K562 (cell line): ENCODE measurements around the gene MLN. TPM values are rescaled to one million over a fixed set of nuclear protein-coding genes. Genes with fewer than 3 reads are reported as not detected.

Experiments
- ASH1L ChIP-seq: fragments of 450-650 bp; IDR thresholded peaks from 2 replicates; pipeline ENCODE4 v1.6.1; 2018; ENCODE audit warnings: borderline replicate concordance, mild to moderate bottlenecking, low read depth; ENCODE audit not compliant: partially characterized antibody
- BRCA1 ChIP-seq, 2 experiments: fragments of 450-650 bp in 1 of 2; sonication (generic) in 1 of 2; formaldehyde crosslinking in 1 of 2; IDR thresholded peaks; 2 replicates each; pipeline versions ENCODE4 v1.5.0 to v1.6.1; 2017 to 2020; ENCODE audit warnings: mild to moderate bottlenecking in 1 of 2, missing genetic modification reagents in 1 of 2
- BRD9 ChIP-seq: fragments of 450-650 bp; IDR thresholded peaks from 2 replicates; pipeline ENCODE4 v1.6.1; 2018; ENCODE audit warnings: low read depth; ENCODE audit not compliant: partially characterized antibody
- DACH1 ChIP-seq: fragments of 450-650 bp; IDR thresholded peaks from 2 replicates; pipeline ENCODE4 v1.6.1; 2018; ENCODE audit not compliant: partially characterized antibody
- FOXA1 ChIP-seq: fragments of 450-650 bp; IDR thresholded peaks from 2 replicates; pipeline ENCODE4 v1.6.1; 2016; ENCODE audit warnings: mild to moderate bottlenecking, borderline replicate concordance
- FUS ChIP-seq: fragments of 200-400 bp; formaldehyde crosslinking; optimal IDR thresholded peaks from 2 replicates; pipeline ENCODE3; 2017; ENCODE audit warnings: low read depth, low read length
- KHSRP ChIP-seq: fragments of 450-650 bp; IDR thresholded peaks from 2 replicates; pipeline ENCODE4 v1.6.1; 2017
- KLF13 ChIP-seq: fragments of 450-650 bp; IDR thresholded peaks from 2 replicates; pipeline ENCODE4 v1.6.1; 2016; ENCODE audit warnings: missing genetic modification characterization, low read depth, mild to moderate bottlenecking, missing compliant biosample characterization, moderate library complexity, borderline replicate concordance
- NFIX ChIP-seq: fragments of 250-450 bp; sonication (Bioruptor Pico); IDR thresholded peaks from 2 replicates; pipeline ENCODE4 v1.4.0; 2020; ENCODE audit warnings: low read depth, mild to moderate bottlenecking, moderate library complexity
- PYGO2 ChIP-seq: fragments of 450-650 bp; IDR thresholded peaks from 2 replicates; pipeline ENCODE4 v1.6.1; 2016; ENCODE audit warnings: mild to moderate bottlenecking, missing genetic modification characterization, moderate library complexity, missing compliant biosample characterization
- RBBP5 ChIP-seq: fragments of 200-600 bp; sonication (generic); IDR thresholded peaks from 2 replicates; pipeline ENCODE4 v1.6.1; 2012; ENCODE audit warnings: borderline replicate concordance, mild to moderate bottlenecking, low read length, control low read depth, inconsistent platforms; ENCODE audit not compliant: insufficient read depth, poor library complexity, severe bottlenecking
- SIX5 ChIP-seq, 2 experiments: IDR thresholded peaks; 2 replicates each; pipeline ENCODE4 v1.6.1; 2011; ENCODE audit warnings: low read length in 2 of 2, borderline replicate concordance in 1 of 2, low read depth in 1 of 2, mild to moderate bottlenecking in 1 of 2, moderate library complexity in 1 of 2; ENCODE audit not compliant: insufficient read depth in 1 of 2
- SMARCA5 ChIP-seq: fragments of 450-650 bp; IDR thresholded peaks from 2 replicates; pipeline ENCODE4 v1.6.1; 2016
- TOE1 ChIP-seq, 2 experiments: fragments of 450-650 bp in 1 of 2; sonication (generic) in 1 of 2; formaldehyde crosslinking in 1 of 2; IDR thresholded peaks; 2 replicates each; pipeline versions ENCODE4 v1.7.1 to v1.8.0; 2016 to 2022; ENCODE audit warnings: borderline replicate concordance in 2 of 2, mild to moderate bottlenecking in 2 of 2, antibody characterized with exemption in 1 of 2, inconsistent platforms in 1 of 2, low read depth in 1 of 2, missing genetic modification reagents in 1 of 2, moderate library complexity in 1 of 2
- ZC3H11A ChIP-seq: IDR thresholded peaks from 2 replicates; pipeline ENCODE4 v1.6.1; 2012; ENCODE audit warnings: low read depth, low read length, improper control_type of control experiment
- ZNF134 ChIP-seq: fragments of 250-450 bp; sonication (Bioruptor Pico); conservative IDR thresholded peaks from 2 replicates; pipeline ENCODE4 v1.4.0; 2020
- polyA plus RNA-seq, 8 experiments: library from polyadenylated mRNA; depleted of rRNA in 4 of 8; stranded (reverse) in 5 of 8; unstranded in 3 of 8; fragments of >200 nt; fragmentation: Nextera tagmentation in 2 of 8; fragmentation: Illumina TruSeq in 1 of 8; extraction: Ambion mirVana in 2 of 8; extraction: Trizol in 1 of 8; gene quantifications; 2 replicates each; pipeline versions ENCODE4 v1.2.1 to v1.2.3, GENCODE V29; 2011 to 2014; ENCODE audit warnings: inconsistent platforms in 1 of 8, missing spikeins in 1 of 8
- total RNA-seq, 7 experiments: library from RNA; depleted of rRNA in 6 of 7; stranded (reverse); fragments of >200 nt in 6 of 7; fragmentation: Illumina TruSeq in 2 of 7; extraction: Trizol in 2 of 7; gene quantifications; 2 replicates each; pipeline versions ENCODE4 v1.2.1 to v1.2.3, GENCODE V29; 2011 to 2021; ENCODE audit warnings: low replicate concordance in 1 of 7
- TF ChIP-seq, protein P1 (sequence below), 2 experiments: IDR thresholded peaks in 1 of 2; conservative IDR thresholded peaks in 1 of 2; 2 replicates each; pipeline ENCODE4 v1.6.1; 2016; ENCODE audit warnings: low read depth in 2 of 2, mild to moderate bottlenecking in 1 of 2, missing compliant biosample characterization in 1 of 2, missing genetic modification characterization in 1 of 2, moderate library complexity in 1 of 2
- TF ChIP-seq, protein P2 (sequence below): fragments of 250-450 bp; sonication (Bioruptor Pico); IDR thresholded peaks from 2 replicates; pipeline ENCODE4 v1.8.0; 2022; ENCODE audit warnings: moderate library complexity, mild to moderate bottlenecking, inconsistent platforms
- TF ChIP-seq, protein P3 (sequence below): sonication (generic); formaldehyde crosslinking; IDR thresholded peaks from 2 replicates; pipeline ENCODE4 v1.8.0; 2022; ENCODE audit warnings: mild to moderate bottlenecking, missing genetic modification reagents

Gene MLN
- total and polyA plus RNA-seq, 9 of the 15 experiments (the other 6 are each of a cell fraction or from before 2014, with no cell fraction given): not detected

DNA sequence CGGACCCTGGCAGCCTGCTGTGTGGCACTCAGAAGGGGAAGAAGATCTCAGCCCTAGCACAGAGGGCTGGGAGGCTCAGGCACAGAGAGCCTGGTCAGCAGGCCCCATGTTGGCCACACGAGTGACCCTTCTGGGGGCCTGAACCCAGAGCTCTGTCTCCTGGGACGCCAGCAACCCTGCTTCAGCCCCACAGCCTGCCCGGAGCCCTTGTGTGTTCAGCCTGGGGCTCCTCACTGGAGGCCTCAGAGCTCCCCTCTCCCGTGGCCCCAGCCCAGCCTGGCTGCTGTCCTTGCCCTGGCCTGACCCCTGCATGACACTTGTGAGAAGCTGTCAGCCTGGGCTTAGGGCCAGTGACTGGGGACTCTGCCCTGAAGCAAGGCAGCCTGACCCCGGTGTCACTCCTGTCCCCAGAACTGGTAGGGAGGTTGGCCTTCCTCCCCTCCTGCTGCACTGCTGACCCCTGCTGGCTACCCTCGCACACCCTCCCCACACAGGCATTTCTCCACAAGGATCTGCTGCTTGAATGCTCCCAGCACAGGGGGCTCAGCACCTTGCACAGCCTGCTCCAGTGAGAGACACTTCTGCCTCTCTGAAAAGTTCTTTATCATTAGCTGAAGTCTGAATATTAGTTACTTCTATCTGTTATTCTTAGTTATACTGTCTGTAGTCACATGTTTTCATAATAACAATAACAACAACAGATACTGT, 41.7 kb downstream of the MLN start (continued):
- TF ChIP-seq TOE1 (IDR thresholded peaks at IDR 0.05; ENCODE audit: borderline replicate concordance) (peak; percentile 32; the same call in 1 of the 2 replicates), TOE1 (CRISPR knock-in tag; IDR thresholded peaks at IDR 0.05; ENCODE audit: borderline replicate concordance, low read depth) (no peak), ZNF134 (CRISPR knock-in tag) (no peak), SIX5 (IDR thresholded peaks at IDR 0.05; ENCODE audit: borderline replicate concordance in 1 of 2, insufficient read depth in 1 of 2, low read depth in 1 of 2, low read length in 2 of 2) (no peak), DACH1 (peak; percentile 33), KLF13 (tag) (no peak), PYGO2 (no peak), FOXA1 (no peak), SMARCA5 (0 out of 2 replicates have a peak, but pooled peaks have one; percentile 19), BRCA1 (IDR thresholded peaks at IDR 0.05) (no peak), BRCA1 (CRISPR knock-in tag; IDR thresholded peaks at IDR 0.05) (no peak), NFIX (CRISPR knock-in tag) (no peak), KHSRP (no peak), ASH1L (no peak), BRD9 (no peak), RBBP5 (no peak), FUS (no peak), ZC3H11A (no peak)
- TF ChIP-seq, protein P1, sequence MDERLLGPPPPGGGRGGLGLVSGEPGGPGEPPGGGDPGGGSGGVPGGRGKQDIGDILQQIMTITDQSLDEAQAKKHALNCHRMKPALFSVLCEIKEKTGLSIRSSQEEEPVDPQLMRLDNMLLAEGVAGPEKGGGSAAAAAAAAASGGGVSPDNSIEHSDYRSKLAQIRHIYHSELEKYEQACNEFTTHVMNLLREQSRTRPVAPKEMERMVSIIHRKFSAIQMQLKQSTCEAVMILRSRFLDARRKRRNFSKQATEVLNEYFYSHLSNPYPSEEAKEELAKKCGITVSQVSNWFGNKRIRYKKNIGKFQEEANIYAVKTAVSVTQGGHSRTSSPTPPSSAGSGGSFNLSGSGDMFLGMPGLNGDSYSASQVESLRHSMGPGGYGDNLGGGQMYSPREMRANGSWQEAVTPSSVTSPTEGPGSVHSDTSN (CRISPR knock-in tag; IDR thresholded peaks at IDR 0.05; ENCODE audit: low read depth): no peak
- TF ChIP-seq, protein P1 (tag; conservative IDR thresholded peaks at IDR 0.05; ENCODE audit: low read depth): peak; percentile 71
- TF ChIP-seq, protein P2, sequence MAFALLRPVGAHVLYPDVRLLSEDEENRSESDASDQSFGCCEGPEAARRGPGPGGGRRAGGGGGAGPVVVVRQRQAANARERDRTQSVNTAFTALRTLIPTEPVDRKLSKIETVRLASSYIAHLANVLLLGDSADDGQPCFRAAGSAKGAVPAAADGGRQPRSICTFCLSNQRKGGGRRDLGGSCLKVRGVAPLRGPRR (CRISPR knock-in tag): no peak
- TF ChIP-seq, protein P3, sequence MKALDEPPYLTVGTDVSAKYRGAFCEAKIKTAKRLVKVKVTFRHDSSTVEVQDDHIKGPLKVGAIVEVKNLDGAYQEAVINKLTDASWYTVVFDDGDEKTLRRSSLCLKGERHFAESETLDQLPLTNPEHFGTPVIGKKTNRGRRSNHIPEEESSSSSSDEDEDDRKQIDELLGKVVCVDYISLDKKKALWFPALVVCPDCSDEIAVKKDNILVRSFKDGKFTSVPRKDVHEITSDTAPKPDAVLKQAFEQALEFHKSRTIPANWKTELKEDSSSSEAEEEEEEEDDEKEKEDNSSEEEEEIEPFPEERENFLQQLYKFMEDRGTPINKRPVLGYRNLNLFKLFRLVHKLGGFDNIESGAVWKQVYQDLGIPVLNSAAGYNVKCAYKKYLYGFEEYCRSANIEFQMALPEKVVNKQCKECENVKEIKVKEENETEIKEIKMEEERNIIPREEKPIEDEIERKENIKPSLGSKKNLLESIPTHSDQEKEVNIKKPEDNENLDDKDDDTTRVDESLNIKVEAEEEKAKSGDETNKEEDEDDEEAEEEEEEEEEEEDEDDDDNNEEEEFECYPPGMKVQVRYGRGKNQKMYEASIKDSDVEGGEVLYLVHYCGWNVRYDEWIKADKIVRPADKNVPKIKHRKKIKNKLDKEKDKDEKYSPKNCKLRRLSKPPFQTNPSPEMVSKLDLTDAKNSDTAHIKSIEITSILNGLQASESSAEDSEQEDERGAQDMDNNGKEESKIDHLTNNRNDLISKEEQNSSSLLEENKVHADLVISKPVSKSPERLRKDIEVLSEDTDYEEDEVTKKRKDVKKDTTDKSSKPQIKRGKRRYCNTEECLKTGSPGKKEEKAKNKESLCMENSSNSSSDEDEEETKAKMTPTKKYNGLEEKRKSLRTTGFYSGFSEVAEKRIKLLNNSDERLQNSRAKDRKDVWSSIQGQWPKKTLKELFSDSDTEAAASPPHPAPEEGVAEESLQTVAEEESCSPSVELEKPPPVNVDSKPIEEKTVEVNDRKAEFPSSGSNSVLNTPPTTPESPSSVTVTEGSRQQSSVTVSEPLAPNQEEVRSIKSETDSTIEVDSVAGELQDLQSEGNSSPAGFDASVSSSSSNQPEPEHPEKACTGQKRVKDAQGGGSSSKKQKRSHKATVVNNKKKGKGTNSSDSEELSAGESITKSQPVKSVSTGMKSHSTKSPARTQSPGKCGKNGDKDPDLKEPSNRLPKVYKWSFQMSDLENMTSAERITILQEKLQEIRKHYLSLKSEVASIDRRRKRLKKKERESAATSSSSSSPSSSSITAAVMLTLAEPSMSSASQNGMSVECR (CRISPR knock-in tag): no peak
